ENCODE data around the gene CD58. TPM values are rescaled to one million over a fixed set of nuclear protein-coding genes. Genes with fewer than 3 reads are reported as not detected.
A peak's percentile ranks its signal among the peaks of the same experiment; 100 is the strongest.

Gene CD58
- total RNA-seq, 1 donor: 42.0 TPM

GRCh38 chr1:116533429-116533820 lies 37.4 kb downstream of the CD58 start:
- TF ChIP-seq, protein P1, sequence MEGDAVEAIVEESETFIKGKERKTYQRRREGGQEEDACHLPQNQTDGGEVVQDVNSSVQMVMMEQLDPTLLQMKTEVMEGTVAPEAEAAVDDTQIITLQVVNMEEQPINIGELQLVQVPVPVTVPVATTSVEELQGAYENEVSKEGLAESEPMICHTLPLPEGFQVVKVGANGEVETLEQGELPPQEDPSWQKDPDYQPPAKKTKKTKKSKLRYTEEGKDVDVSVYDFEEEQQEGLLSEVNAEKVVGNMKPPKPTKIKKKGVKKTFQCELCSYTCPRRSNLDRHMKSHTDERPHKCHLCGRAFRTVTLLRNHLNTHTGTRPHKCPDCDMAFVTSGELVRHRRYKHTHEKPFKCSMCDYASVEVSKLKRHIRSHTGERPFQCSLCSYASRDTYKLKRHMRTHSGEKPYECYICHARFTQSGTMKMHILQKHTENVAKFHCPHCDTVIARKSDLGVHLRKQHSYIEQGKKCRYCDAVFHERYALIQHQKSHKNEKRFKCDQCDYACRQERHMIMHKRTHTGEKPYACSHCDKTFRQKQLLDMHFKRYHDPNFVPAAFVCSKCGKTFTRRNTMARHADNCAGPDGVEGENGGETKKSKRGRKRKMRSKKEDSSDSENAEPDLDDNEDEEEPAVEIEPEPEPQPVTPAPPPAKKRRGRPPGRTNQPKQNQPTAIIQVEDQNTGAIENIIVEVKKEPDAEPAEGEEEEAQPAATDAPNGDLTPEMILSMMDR (IDR thresholded peaks at IDR 0.05; ENCODE audit: insufficient read depth, low read length): no peak
- DNase-seq (ENCODE audit: low read depth): no peak

GRCh38 chr1:116532671-116533428 lies 38.0 kb downstream of the CD58 start:
- TF ChIP-seq, protein P1 (IDR thresholded peaks at IDR 0.05; ENCODE audit: insufficient read depth, low read length): no peak
- no peak for DNase-seq (ENCODE audit: low read depth)
- H3K4me3 ChIP-seq (ENCODE audit: low read depth, low read length): no peak overlapping the region

More at GRCh38 chr1:116533429-116533820, 37.4 kb downstream of the CD58 start:
- no peak overlapping the region for H3K4me3 ChIP-seq (ENCODE audit: low read depth, low read length)

GRCh38 chr1:116531917-116532316 lies 38.9 kb downstream of the CD58 start:
- TF ChIP-seq, protein P1 (IDR thresholded peaks at IDR 0.05; ENCODE audit: insufficient read depth, low read length): no peak
- DNase-seq (ENCODE audit: low read depth): no peak

GRCh38 chr1:116529681-116530080 lies 41.1 kb downstream of the CD58 start:
- H3K4me3 ChIP-seq (ENCODE audit: low read depth, low read length): no peak overlapping the region
- TF ChIP-seq, protein P1 (IDR thresholded peaks at IDR 0.05; ENCODE audit: insufficient read depth, low read length): no peak
- no peak for DNase-seq (ENCODE audit: low read depth)

More at GRCh38 chr1:116531917-116532316, 38.9 kb downstream of the CD58 start:
- no peak overlapping the region for H3K4me3 ChIP-seq (ENCODE audit: low read depth, low read length)

- TF ChIP-seq, protein P1 (IDR thresholded peaks at IDR 0.05; ENCODE audit: insufficient read depth, low read length): no peak
- H3K4me3 ChIP-seq (ENCODE audit: low read depth, low read length): no peak overlapping the region
- DNase-seq (ENCODE audit: low read depth): peak; percentile 42
Observed at GRCh38 chr1:116529199-116529631, 41.6 kb downstream of the CD58 start.

DNA sequence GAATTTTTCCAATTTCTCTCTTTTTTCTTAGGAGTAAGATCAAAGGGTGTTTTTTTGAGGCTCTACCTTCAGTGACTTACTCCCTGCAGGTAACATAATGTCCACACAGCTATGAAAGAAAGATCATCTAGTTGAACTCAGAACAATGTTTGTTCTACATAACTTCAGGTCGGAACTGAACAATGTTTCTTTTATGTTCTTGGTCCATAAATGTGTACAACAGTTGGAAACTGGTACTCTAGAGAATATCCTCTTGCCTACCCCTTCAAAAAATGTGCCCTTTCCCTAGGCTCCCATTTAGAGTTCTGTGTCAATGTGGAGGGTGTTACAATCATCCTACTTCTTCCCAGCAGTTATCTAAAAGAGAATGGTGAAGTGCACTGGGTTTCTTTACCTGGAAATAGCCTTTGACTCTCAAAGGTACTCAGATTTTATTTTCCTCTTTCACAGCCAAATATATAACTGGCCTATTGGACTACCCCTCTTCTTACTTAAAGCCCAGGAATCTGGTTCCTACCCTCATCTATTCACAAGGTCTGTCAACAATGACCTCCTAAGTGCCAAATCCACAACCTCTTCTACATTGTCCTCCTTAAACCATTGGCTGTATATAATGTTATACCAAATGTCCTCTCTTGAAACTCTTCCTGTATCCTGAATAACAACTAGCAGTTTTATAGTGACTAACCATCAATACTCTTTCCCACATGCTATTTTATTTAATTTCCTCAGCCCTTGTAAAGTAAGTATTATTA lies 42.3 kb downstream of the CD58 start:
- DNase-seq (ENCODE audit: low read depth): no peak
- TF ChIP-seq, protein P1 (IDR thresholded peaks at IDR 0.05; ENCODE audit: insufficient read depth, low read length): no peak
- H3K4me3 ChIP-seq (ENCODE audit: low read depth, low read length): no peak overlapping the region

Data from fibroblast of the aortic adventitia (primary cell).